Common myeloid progenitor, CD34-positive (primary cell): ENCODE data around the gene NDUFV3.
"Not testable (repeated sequence)": the region's sequence is repeated elsewhere in the genome, so short reads cannot be mapped to it uniquely, and the experiment has no call there.

Source experiments
- CTCF ChIA-PET: fragments of 350-600 bp; sonication (Branson Sonifier 250); formaldehyde crosslinking; loops from one replicate; lab custom pipeline; 2021; ENCODE audit warnings: antibody characterized with exemption; lab: Charles Lee
- POLR2A ChIA-PET: fragments of 350-600 bp; sonication (Branson Sonifier 250); formaldehyde crosslinking; loops from one replicate; lab custom pipeline; 2021; ENCODE audit warnings: antibody characterized with exemption; lab: Charles Lee
- DNase-seq, 3 donors: peaks; one replicate each; pipeline versions ENCODE4 v3.0.0 to v3.0.0-alpha.2; 2013
- H3K27ac ChIP-seq, 2 experiments: 1 replicate in 1 of 2; 2 replicates in 1 of 2; pipeline ENCODE4 v1.7.0; 2013; ENCODE audit warnings: inconsistent platforms in 2 of 2, low read length in 2 of 2, mild to moderate bottlenecking in 2 of 2, low read depth in 1 of 2, moderate library complexity in 1 of 2; ENCODE audit not compliant: severe bottlenecking in 2 of 2, insufficient read depth in 1 of 2, poor library complexity in 1 of 2
- H3K27me3 ChIP-seq, 5 experiments: replicated peaks in 2 of 5; 1 replicate in 3 of 5; 2 replicates in 2 of 5; pipeline versions ENCODE4 v1.6.1 to v1.7.0; 2013; ENCODE audit warnings: low read length in 4 of 5, mild to moderate bottlenecking in 2 of 5, moderate library complexity in 2 of 5, inconsistent platforms in 1 of 5; ENCODE audit not compliant: insufficient read depth in 5 of 5, control insufficient read depth in 4 of 5
- H3K36me3 ChIP-seq, 4 experiments: 1 replicate in 2 of 4; 2 replicates in 2 of 4; pipeline versions ENCODE4 v1.6.1 to v1.7.0; 2013; ENCODE audit warnings: low read length in 3 of 4, control low read depth in 1 of 4, mild to moderate bottlenecking in 1 of 4; ENCODE audit not compliant: control insufficient read depth in 4 of 4, insufficient read depth in 4 of 4
- H3K4me1 ChIP-seq, 4 experiments: 1 replicate in 3 of 4; 2 replicates in 1 of 4; pipeline versions ENCODE4 v1.6.1 to v1.7.1; 2013; ENCODE audit warnings: low read length in 3 of 4, mild to moderate bottlenecking in 3 of 4, control low read depth in 1 of 4, inconsistent platforms in 1 of 4, moderate library complexity in 1 of 4; ENCODE audit not compliant: control insufficient read depth in 4 of 4, insufficient read depth in 4 of 4; ENCODE audit errors: control extremely low read depth in 1 of 4
- H3K4me3 ChIP-seq, 7 experiments: 1 replicate in 4 of 7; 2 replicates in 3 of 7; pipeline versions ENCODE4 v1.5.1 to v1.7.0; 2013; ENCODE audit warnings: mild to moderate bottlenecking in 7 of 7, low read length in 6 of 7, moderate library complexity in 6 of 7, inconsistent platforms in 2 of 7, low read depth in 2 of 7, control low read depth in 1 of 7; ENCODE audit not compliant: insufficient read depth in 4 of 7, control insufficient read depth in 1 of 7; ENCODE audit errors: extremely low read depth in 1 of 7
- H3K9me3 ChIP-seq, 5 experiments: 1 replicate in 4 of 5; 2 replicates in 1 of 5; pipeline versions ENCODE4 v1.6.1 to v1.7.1; 2013; ENCODE audit warnings: low read length in 4 of 5, mild to moderate bottlenecking in 2 of 5, inconsistent platforms in 1 of 5, low read depth in 1 of 5, moderate library complexity in 1 of 5; ENCODE audit not compliant: control insufficient read depth in 4 of 5, insufficient read depth in 2 of 5; ENCODE audit errors: control extremely low read depth in 1 of 5
- WGBS: methylation state at CpG from one replicate; pipeline ENCODE4 v1.1.5; 2013; ENCODE audit not compliant: insufficient coverage; 5-methylcytosine and 5-hydroxymethylcytosine counted together

Gene NDUFV3

DNA sequence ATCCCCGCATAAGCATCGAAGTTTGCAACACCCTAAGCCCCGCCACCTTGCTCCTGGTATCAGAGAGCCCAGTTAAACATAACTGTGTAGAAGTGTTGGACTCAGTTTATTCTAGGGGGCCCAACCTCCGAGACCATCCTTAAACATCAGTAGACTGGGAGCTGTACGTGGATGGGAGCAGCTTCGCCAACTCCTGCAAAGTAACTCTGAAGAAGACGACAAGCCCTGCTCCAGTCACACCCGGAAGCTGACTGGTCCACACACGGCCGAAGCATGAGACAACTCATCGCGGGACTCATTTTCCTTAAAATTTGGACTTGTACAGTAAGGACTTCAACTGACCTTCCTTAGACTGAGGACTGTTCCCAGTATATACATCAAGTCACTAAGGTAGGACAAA is 40.9 kb downstream of the NDUFV3 start:
- CTCF ChIA-PET, POLR2A ChIA-PET: not testable (repeated sequence)
- 89% methylated on average over 3 of the region's 12 CpGs for WGBS

DNA sequence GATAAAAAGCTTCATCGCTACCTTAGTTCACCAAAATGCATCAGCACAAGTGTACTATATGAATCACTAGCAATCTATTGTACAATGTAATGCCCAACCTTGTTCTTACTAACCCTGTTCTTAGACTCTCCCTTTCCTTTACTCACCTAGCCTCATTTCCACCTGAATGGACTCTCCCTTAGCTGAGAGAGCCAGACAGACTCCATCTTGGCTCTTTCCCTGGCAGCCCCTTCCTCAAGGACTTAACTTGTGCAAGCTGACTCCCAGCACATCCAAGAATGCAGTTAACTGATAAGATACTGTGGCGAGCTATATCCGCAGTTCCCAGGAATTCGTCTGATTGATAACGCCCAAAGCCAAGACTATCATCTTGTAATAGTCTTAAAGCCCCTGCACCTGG is 43.3 kb downstream of the NDUFV3 start:
- H3K4me1 ChIP-seq, H3K36me3 ChIP-seq, DNase-seq, H3K27me3 ChIP-seq, POLR2A ChIA-PET, H3K27ac ChIP-seq, H3K4me3 ChIP-seq, H3K9me3 ChIP-seq, CTCF ChIA-PET: not testable (repeated sequence)
- 100% methylated on average over 1 of the region's 5 CpGs for WGBS

More for the DNA sequence above, 40.9 kb downstream of the NDUFV3 start:
- H3K36me3 ChIP-seq, H3K9me3 ChIP-seq, H3K4me1 ChIP-seq, H3K27me3 ChIP-seq, DNase-seq, H3K27ac ChIP-seq, H3K4me3 ChIP-seq: not testable (repeated sequence)

DNA sequence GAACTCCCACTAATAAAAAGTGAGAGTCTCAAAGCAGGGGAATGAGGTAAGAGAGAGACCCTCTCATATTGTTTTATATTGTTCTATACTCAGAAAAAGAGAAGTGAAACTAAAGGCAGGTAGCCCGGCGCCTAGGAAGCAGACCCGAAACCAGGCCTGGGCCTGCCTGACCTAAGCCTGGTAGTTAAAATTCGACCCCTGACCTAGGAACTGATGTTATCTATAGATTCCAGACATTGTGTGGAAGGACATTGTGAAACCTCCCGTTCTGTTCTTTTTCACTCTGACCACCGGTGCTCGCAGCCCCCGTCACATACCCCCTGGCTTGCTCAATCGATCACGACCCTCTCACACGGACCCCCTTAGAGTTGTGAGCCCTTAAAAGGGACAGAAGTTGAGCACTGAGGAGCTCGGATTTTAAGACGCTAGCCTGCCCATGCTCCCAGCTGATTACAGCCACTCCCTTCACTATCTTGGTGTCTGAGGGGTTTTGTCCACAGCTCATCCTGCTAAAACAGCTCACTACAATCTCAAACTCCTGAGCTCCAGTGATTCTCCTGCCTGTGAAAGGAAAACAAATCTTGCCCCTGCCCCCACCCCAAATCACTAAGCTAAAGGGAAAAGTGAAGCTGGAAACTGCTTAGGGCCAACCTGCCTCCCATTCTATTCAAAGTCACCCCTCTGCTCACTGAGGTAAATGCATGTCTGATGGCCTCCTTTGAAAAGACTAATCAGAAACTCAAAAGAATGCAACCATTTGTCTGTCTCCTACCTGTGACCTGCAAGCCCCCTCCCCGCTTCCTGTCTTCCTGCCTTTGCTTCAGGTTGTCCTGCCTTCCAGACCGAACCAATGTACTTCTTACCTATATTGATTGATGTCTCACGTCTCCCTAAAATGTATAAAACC is 44.2 kb downstream of the NDUFV3 start:
- POLR2A ChIA-PET, H3K27ac ChIP-seq, H3K27me3 ChIP-seq, H3K36me3 ChIP-seq, H3K4me3 ChIP-seq, H3K9me3 ChIP-seq, DNase-seq, H3K4me1 ChIP-seq, CTCF ChIA-PET: not testable (repeated sequence)
- WGBS: 84% methylated on average over 12 of the region's 16 CpGs

GRCh38 chr21:42937960-42938605 is 45.0 kb downstream of the NDUFV3 start:
- Histone ChIP-seq H3K4me3 (no peak overlapping the region), H3K27ac (no peak overlapping the region), H3K9me3 (no peaks in the 10 kb centered on the region), H3K36me3 (no peaks in the 10 kb centered on the region), H3K27me3 (no peaks in the 10 kb centered on the region), H3K4me1 (no peaks in the 10 kb centered on the region)
- DNase-seq: no peak
- ChIA-PET CTCF (no interaction called here), POLR2A (no interaction called here)
- WGBS: over 99% methylated on average over 20 of the region's 21 CpGs

DNA sequence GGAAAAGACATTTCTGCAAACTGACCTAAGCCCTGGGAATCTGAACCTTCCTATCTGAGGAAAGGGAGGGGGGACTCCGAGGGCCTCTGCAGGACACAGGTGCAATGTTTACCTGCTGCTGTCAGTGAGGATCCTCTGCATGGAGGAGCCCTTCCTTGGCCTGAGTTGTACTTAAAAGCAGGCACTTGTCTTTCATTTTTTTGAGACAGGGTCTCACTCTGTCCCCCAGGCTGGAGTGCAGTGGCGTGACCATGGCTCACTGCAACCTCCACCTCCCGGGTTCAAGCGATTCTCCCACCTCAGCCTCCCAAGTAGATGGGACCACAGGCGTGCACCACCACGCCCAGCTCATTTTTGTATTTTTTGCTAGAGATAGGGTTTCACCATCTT is 45.5 kb downstream of the NDUFV3 start:
- H3K4me3 ChIP-seq, H3K27me3 ChIP-seq, H3K27ac ChIP-seq, DNase-seq, H3K36me3 ChIP-seq, H3K4me1 ChIP-seq, CTCF ChIA-PET, H3K9me3 ChIP-seq, POLR2A ChIA-PET: not testable (repeated sequence)
- 96% methylated on average over 5 of the region's 6 CpGs for WGBS

DNA sequence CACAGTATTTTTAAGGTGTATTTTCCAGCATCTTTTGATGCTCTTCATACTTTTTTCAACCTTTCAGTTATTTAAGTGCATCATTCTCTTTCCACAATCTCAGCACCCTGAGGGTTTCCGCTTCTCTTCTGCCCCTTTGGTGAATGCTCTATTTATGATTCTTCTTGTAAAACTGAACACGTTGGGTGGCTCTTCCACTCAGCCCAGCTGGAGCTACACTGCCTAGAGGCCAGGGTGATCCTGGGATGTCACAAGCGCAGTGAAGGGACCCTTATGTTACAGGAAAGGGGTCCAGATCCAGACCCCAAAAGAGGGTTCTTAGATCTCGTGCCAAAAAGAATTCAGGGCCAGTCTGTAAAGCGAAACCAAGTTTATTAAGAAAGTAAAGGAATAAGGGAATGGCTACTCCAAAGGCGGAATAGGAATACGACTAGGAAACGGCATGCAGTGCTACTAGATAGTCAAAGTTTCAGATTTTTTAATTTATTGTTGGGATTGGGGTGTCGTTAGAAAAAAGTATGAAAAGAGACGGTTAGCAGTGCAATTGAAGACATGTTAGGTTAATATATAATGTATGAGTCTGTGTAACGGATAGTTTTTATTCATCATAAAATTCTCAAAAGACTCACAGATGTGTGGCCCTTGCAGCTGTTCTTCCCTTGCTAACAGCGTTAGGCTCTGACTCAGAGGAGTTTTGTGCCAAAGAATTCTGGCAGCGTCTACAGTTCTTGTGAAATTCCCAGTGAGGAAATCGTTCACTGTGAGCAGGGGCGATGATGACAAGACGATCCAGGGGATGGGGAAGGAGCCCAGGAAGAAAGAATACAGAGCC is 46.7 kb downstream of the NDUFV3 start:
- DNase-seq: no peak
- no peaks in the 10 kb centered on the region for H3K36me3 ChIP-seq
- CTCF ChIA-PET: no interaction called here
- no peaks in the 10 kb centered on the region for H3K9me3 ChIP-seq
- POLR2A ChIA-PET: no interaction called here
- WGBS: 91% methylated on average over 12 of the region's 16 CpGs
- H3K4me3 ChIP-seq: no peak overlapping the region
- H3K4me1 ChIP-seq: no peaks in the 10 kb centered on the region
- no peaks in the 10 kb centered on the region for H3K27me3 ChIP-seq
- no peak overlapping the region for H3K27ac ChIP-seq

DNA sequence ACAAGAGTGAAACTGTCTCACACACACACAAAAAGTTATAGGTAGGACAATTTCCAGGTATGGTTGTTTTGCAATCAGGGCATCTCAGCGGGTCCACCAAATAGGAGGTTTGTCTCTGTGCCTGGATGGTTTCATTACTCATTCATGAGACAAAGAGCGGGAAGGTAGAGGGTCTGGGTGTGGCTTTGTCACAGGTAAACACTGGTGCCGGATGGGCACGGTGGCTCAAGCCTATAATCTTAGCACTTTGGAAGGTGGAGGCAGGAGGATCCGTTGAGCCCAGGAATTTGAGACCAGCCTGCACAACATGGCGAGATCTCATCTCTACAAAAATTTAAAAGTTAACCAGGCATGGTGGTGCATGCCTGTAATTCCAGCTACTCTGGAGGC is 48.6 kb downstream of the NDUFV3 start:
- CTCF ChIA-PET: no interaction called here
- 100% methylated on average over 6 of the region's 6 CpGs for WGBS
- no peak overlapping the region for H3K27ac ChIP-seq
- H3K27me3 ChIP-seq: no peaks in the 10 kb centered on the region
- H3K9me3 ChIP-seq: no peaks in the 10 kb centered on the region
- H3K4me3 ChIP-seq: no peak overlapping the region
- no peaks in the 10 kb centered on the region for H3K36me3 ChIP-seq
- POLR2A ChIA-PET: no interaction called here
- no peaks in the 10 kb centered on the region for H3K4me1 ChIP-seq
- DNase-seq: no peak
